ENCODE data around the gene SLC22A4. TPM values are rescaled to one million over a fixed set of nuclear protein-coding genes. Genes with fewer than 3 reads are reported as not detected.

SLC22A4 gene
- total and polyA plus RNA-seq, 2 of the 8 experiments (the other 6 are each of a cell fraction or from before 2014, with no cell fraction given): 0.45 to 0.60 TPM

DNA sequence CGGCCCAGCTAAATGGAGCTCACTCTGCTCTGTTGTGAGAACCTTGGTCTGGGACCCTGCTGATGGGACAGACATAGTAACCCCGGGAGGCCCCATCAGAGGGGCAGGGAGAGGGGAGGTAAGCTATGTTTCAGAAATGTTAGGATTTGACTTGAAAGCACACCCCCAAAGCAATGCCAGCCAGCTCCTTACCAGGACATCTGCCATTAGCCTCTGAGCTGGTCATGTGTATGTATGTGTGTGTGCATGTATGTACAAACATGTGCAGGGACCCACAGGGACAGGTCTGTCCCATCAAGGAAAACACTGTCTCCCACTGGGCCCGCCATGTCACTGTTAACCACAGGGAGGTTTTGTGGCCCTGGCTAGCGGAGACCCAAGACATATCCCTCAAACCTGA lies 14.5 kb downstream of the SLC22A4 start:
- Histone ChIP-seq H3K36me3 (ENCODE audit: control insufficient read depth in 2 of 4, insufficient read depth in 4 of 4, low read length in 3 of 4) (no peaks in the 10 kb centered on the region), H2BK12ac (ENCODE audit: low read depth, low read length) (no peak overlapping the region), H2BK120ac (replicated peaks; ENCODE audit: low read depth, low read length) (no peak overlapping the region), H3K9me3 (ENCODE audit: insufficient read depth in 2 of 2, low read depth in 1 of 2, low read length in 1 of 2) (no peaks in the 10 kb centered on the region), H2AK5ac (ENCODE audit: low read depth, low read length) (no peak overlapping the region), H4K20me1 (replicated peaks in 1 of 2; ENCODE audit: control insufficient read depth in 1 of 2, insufficient read depth in 2 of 2, low read length in 2 of 2) (no peaks in the 10 kb centered on the region), H3K56ac (replicated peaks; ENCODE audit: insufficient read length, low read depth, low read length) (no peak overlapping the region), H3K4me3 (ENCODE audit: extremely low read depth in 1 of 4, insufficient read depth in 2 of 4, low read depth in 3 of 4, low read length in 4 of 4) (no peak overlapping the region), H4K8ac (ENCODE audit: extremely low read depth, insufficient read depth, low read length) (peak overlapping the region; percentile 7; the same call in 1 of the 2 replicates), H3K23ac (ENCODE audit: insufficient read length) (no peak overlapping the region), H3K27me3 (replicated peaks in 1 of 4; ENCODE audit: control insufficient read depth in 3 of 4, extremely low read depth in 1 of 4, insufficient read depth in 3 of 4, low read length in 3 of 4) (no peaks in the 10 kb centered on the region; a peak in 1 of 7 replicates), H2AFZ (ENCODE audit: low read length) (no peak overlapping the region), H3K18ac (ENCODE audit: extremely low read depth, low read length) (no peak overlapping the region), H4K91ac (replicated peaks; ENCODE audit: insufficient read length, low read length) (no peak overlapping the region), H2BK15ac (ENCODE audit: low read length) (no peak overlapping the region), H3K4me2 (ENCODE audit: insufficient read depth in 1 of 2, low read depth in 2 of 2, low read length in 2 of 2) (no peak overlapping the region), H3K27ac (ENCODE audit: low read depth, low read length) (no peak overlapping the region; the same call in 1 of the 2 replicates), H2BK20ac (ENCODE audit: low read length) (no peak overlapping the region), H3K14ac (ENCODE audit: insufficient read length) (no peak overlapping the region), H2BK5ac (ENCODE audit: low read depth, low read length) (no peak overlapping the region), H3K4me1 (replicated peaks in 1 of 4; ENCODE audit: control insufficient read depth in 3 of 4, insufficient read depth in 4 of 4, low read length in 3 of 4) (no peaks in the 10 kb centered on the region), H3K4ac (replicated peaks; ENCODE audit: insufficient read length, low read depth, low read length) (no peak overlapping the region), H4K5ac (ENCODE audit: insufficient read length, low read depth, low read length) (no peak overlapping the region), H3K79me2 (ENCODE audit: control insufficient read depth in 1 of 2, insufficient read depth in 2 of 2, low read length in 2 of 2) (no peaks in the 10 kb centered on the region), H3K79me1 (ENCODE audit: low read depth, low read length) (no peaks in the 10 kb centered on the region), H3K9ac (replicated peaks in 1 of 4; ENCODE audit: extremely low read depth in 1 of 4, low read depth in 3 of 4, low read length in 3 of 4) (no peak overlapping the region), H3K23me2 (ENCODE audit: low read depth, low read length) (no peaks in the 10 kb centered on the region)
- CTCF ChIA-PET (ENCODE audit: partially characterized antibody): interaction anchor here (1.2 to 1.9 kb wide), 4 partner anchors 9 to 70 kb away, joined by 3 to 7 read pairs (median 6); no protein-coding TSS in a partner anchor
- no peak for TF ChIP-seq SIN3A (conservative IDR thresholded peaks at IDR 0.05 in 1 of 2, IDR thresholded peaks at IDR 0.05 in 1 of 2; ENCODE audit: low read depth in 1 of 2, low read length in 2 of 2)
- no peak for TF ChIP-seq NRF1 (IDR thresholded peaks at IDR 0.05; ENCODE audit: low read depth, low read length)
- TF ChIP-seq POLR2AphosphoS5 (IDR thresholded peaks at IDR 0.05; ENCODE audit: low read depth, low read length): no peak
- no peak for TF ChIP-seq SIX5 (IDR thresholded peaks at IDR 0.05; ENCODE audit: low read depth, low read length)
- no peak for TF ChIP-seq RXRA (IDR thresholded peaks at IDR 0.05; ENCODE audit: insufficient read depth, low read depth, low read length)
- no peak for TF ChIP-seq BRCA1 (IDR thresholded peaks at IDR 0.05; ENCODE audit: low read depth, low read length)
- TF ChIP-seq MAFK (IDR thresholded peaks at IDR 0.05; ENCODE audit: low read depth, low read length): no peak
- no peak for TF ChIP-seq GTF2F1 (IDR thresholded peaks at IDR 0.05; ENCODE audit: borderline replicate concordance, low read depth, low read length)
- no peak for TF ChIP-seq CREB1 (IDR thresholded peaks at IDR 0.05)
- DNase-seq (ENCODE audit: low read depth in 1 of 2, low spot score in 2 of 2) (no peak), FAIRE-seq (no peak)
- WGBS, 2 experiments (ENCODE audit: extremely low coverage in 1 of 2, insufficient coverage in 1 of 2, insufficient read length in 1 of 2, insufficient replicate concordance in 2 of 2, low coverage in 1 of 2, low lambda C conversion rate in 2 of 2, missing lambda C conversion rate in 1 of 2): 98% methylated on average over 4 of the region's 4 CpGs; no CpG with 5 or more reads in 1 of the 2 experiments
- POLR2A ChIA-PET (ENCODE audit: partially characterized antibody): interaction anchor here (1.4 to 2.2 kb wide), 2 partner anchors 13 to 15 kb away, joined by 5 to 6 read pairs; partner anchors contain the start of gene SLC22A4

All from H1 (cell line).